WTC11 (cell line): ENCODE data around the gene ARAP1. TPM values are rescaled to one million over a fixed set of nuclear protein-coding genes. Genes with fewer than 3 reads are reported as not detected.
A peak's percentile ranks its signal among the peaks of the same experiment; 100 is the strongest.

Experiments used
- ATAC-seq: fragments of 200-7000 bp; cut with Tn5 transposase; 2 replicates; pipeline ENCODE4 v1.10.0; 2021; ENCODE audit warnings: mild to moderate bottlenecking, moderate library complexity
- CTCF ChIA-PET: fragments of 300-600 bp; sonication (Branson Sonifier 250); formaldehyde crosslinking; loops from one replicate; lab custom pipeline; 2021; ENCODE audit warnings: antibody characterized with exemption; lab: Charles Lee
- POLR2A ChIA-PET: fragments of 350-600 bp; sonication (Branson Sonifier 250); formaldehyde crosslinking; loops from one replicate; lab custom pipeline; 2021; ENCODE audit warnings: antibody characterized with exemption; lab: Charles Lee
- DNase-seq: peaks from one replicate; pipeline ENCODE4 v3.0.0; 2021; ENCODE audit warnings: low spot score
- H3K27ac Mint-ChIP-seq: 2 replicates; pipeline ENCODE4 v1.8.0; 2021; ENCODE audit warnings: mixed read lengths
- H3K27me3 Mint-ChIP-seq: 2 replicates; pipeline ENCODE4 v1.8.0; 2021; ENCODE audit warnings: low read depth, mild to moderate bottlenecking, moderate library complexity, mixed read lengths
- H3K36me3 Mint-ChIP-seq: 2 replicates; pipeline ENCODE4 v1.8.0; 2021; ENCODE audit warnings: mixed read lengths
- H3K4me1 Mint-ChIP-seq: 2 replicates; pipeline ENCODE4 v1.8.0; 2022; ENCODE audit warnings: mixed read lengths
- H3K4me3 Mint-ChIP-seq: 2 replicates; pipeline ENCODE4 v1.8.0; 2021; ENCODE audit warnings: mild to moderate bottlenecking, moderate library complexity, mixed read lengths
- H3K9me3 Mint-ChIP-seq: 2 replicates; pipeline ENCODE4 v1.8.0; 2021; ENCODE audit warnings: mixed read lengths
- ATF1 ChIP-seq: sonication (generic); formaldehyde crosslinking; IDR thresholded peaks from 2 replicates; pipeline ENCODE4 v1.8.1; 2023; ENCODE audit warnings: mild to moderate bottlenecking, moderate library complexity, missing genetic modification reagents
- CDX4 ChIP-seq: fragments of 250-450 bp; sonication (Bioruptor Pico); IDR thresholded peaks from 2 replicates; pipeline ENCODE4 v1.9.0; 2021; ENCODE audit warnings: moderate library complexity, mild to moderate bottlenecking, inconsistent platforms, borderline replicate concordance
- ERG ChIP-seq: fragments of 250-450 bp; sonication (Bioruptor Pico); IDR thresholded peaks from 2 replicates; pipeline ENCODE4 v1.8.0; 2021; ENCODE audit warnings: mild to moderate bottlenecking
- NFE2L1 ChIP-seq: sonication (generic); formaldehyde crosslinking; IDR thresholded peaks from 2 replicates; pipeline ENCODE4 v1.8.1; 2023; ENCODE audit warnings: missing genetic modification reagents
- NR1H2 ChIP-seq: sonication (generic); formaldehyde crosslinking; IDR thresholded peaks from 2 replicates; pipeline ENCODE4 v1.9.0; 2021; ENCODE audit warnings: mild to moderate bottlenecking, moderate library complexity, missing genetic modification reagents
- RORB ChIP-seq: fragments of 250-450 bp; sonication (Bioruptor Pico); IDR thresholded peaks from 2 replicates; pipeline ENCODE4 v1.9.0; 2021; ENCODE audit warnings: mild to moderate bottlenecking
- USF2 ChIP-seq: sonication (generic); formaldehyde crosslinking; IDR thresholded peaks from 2 replicates; pipeline ENCODE4 v1.8.1; 2023; ENCODE audit warnings: mild to moderate bottlenecking, missing genetic modification reagents, moderate library complexity
- ZBTB21 ChIP-seq: sonication (generic); formaldehyde crosslinking; IDR thresholded peaks from 2 replicates; pipeline ENCODE4 v1.8.1; 2023; ENCODE audit warnings: mild to moderate bottlenecking, missing genetic modification reagents, borderline replicate concordance
- ZNF263 ChIP-seq: sonication (generic); formaldehyde crosslinking; IDR thresholded peaks from 2 replicates; pipeline ENCODE4 v1.8.1; 2022; ENCODE audit warnings: low read depth, mild to moderate bottlenecking, moderate library complexity, missing genetic modification reagents
- ZNF416 ChIP-seq: fragments of 250-450 bp; sonication (Bioruptor Pico); IDR thresholded peaks from 2 replicates; pipeline ENCODE4 v1.9.0; 2021; ENCODE audit warnings: mild to moderate bottlenecking, inconsistent platforms
- total RNA-seq: library from RNA; stranded (reverse); gene quantifications from 3 replicates; pipeline ENCODE4 v1.2.3, GENCODE V29; 2021
- TF ChIP-seq, protein P1 (sequence below): sonication (generic); formaldehyde crosslinking; IDR thresholded peaks from 2 replicates; pipeline ENCODE4 v1.8.0; 2022; ENCODE audit warnings: mild to moderate bottlenecking, missing genetic modification reagents

Gene ARAP1
- total RNA-seq, 1 experiment from 2014 or later = 98.8 TPM

DNA sequence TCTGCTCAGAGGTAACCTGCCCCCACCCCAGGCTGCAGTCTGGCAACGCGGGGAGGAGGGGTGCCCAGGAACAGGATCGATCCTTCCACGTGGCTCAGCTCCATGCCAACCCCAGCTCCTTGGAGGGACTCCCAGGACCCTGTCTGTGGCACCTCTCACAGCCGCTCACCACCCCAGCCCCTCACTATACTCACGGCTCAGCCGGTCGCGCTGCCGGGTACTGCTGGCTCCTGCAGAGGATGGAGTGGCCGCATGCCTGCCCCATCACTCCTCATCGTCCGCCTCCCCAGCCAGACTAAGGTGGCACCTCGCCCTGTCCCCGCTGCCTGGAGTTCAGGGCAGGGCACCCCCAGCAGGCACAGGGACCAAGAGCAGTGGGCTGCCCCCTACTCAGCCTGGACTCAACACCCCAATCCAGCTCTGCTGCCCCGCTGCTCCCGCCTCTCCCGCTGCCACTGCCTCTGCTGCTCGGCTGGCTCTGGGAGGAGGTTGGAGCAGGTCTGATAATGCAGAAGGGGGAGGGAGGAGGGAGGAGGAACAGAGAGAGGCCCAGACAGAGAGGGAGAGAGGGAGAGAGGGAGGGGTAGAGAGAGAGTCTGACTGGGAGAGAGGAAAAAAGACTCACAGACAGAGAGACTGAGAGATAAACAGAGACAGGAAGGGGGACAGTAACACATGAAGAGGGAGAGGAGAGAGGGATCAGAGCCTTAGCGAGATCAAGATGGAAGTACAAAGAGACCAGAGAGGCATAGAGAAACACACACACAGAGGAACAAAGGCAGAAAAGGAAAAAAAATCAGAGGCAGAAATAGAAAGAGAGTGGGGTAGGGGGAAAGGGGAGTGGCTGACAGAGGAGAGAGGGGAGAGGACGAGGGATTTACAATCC lies 78.0 kb downstream of the ARAP1 start, which contains the start of gene PDE2A:
Gene PDE2A, minus strand, starts transcription at position 480 of the 886 bp plus-strand sequence. Its CDS starts 215 bp downstream, at position 265.
- H3K4me3 Mint-ChIP-seq = peak within 1 kb of the TSS; percentile 46
- H3K27me3 Mint-ChIP-seq = peaks cover 82% of the 10 kb centered on the region
- TF ChIP-seq ZNF263 (CRISPR knock-in tag) (peak; percentile 89; the same call in 1 of the 2 replicates), ZNF416 (CRISPR knock-in tag) (no peak)
- TF ChIP-seq, all 79 proteins: peak for 1
- ChIA-PET CTCF (interaction anchor here (1.0 to 16.5 kb wide), 16 partner anchors 9 to 243 kb away, joined by 3 to 461 read pairs (median 6); partner anchors contain the start of gene STARD10), POLR2A (interaction anchor here (0.6 kb wide), 1 partner anchor 205 kb away, joined by 3 read pairs; no protein-coding TSS in a partner anchor)
- Mint-ChIP-seq H3K36me3 (no peaks in the 10 kb centered on the region), H3K27ac (no peak within 1 kb of the TSS), H3K9me3 (no peaks in the 10 kb centered on the region), H3K4me1 (peaks cover 45% of the 10 kb centered on the region)
- peak; percentile 19 for ATAC-seq
- no peak for DNase-seq

GRCh38 chr11:72673284-72673942 lies 78.8 kb downstream of the ARAP1 start:
- peak; percentile 52 for DNase-seq
- H3K36me3 Mint-ChIP-seq = no peaks in the 10 kb centered on the region
- ChIA-PET CTCF (interaction anchor here (0.6 to 16.5 kb wide), 13 partner anchors 10 to 469 kb away, joined by 3 to 461 read pairs (median 4); partner anchors contain the start of genes FCHSD2 and STARD10), POLR2A (interaction anchor here (1.0 kb wide), 1 partner anchor 36 kb away, joined by 3 read pairs; no protein-coding TSS in a partner anchor)
- peaks cover 48% of the 10 kb centered on the region for H3K4me1 Mint-ChIP-seq
- H3K9me3 Mint-ChIP-seq = no peaks in the 10 kb centered on the region
- H3K27ac Mint-ChIP-seq = no peak overlapping the region
- TF ChIP-seq CDX4 (CRISPR knock-in tag) (no peak), NFE2L1 (0 out of 2 replicates have a peak, but pooled peaks have one; percentile 42), ERG (CRISPR knock-in tag) (no peak), USF2 (CRISPR knock-in tag) (no peak), ZBTB21 (CRISPR knock-in tag) (no peak)
- peaks cover 74% of the 10 kb centered on the region for H3K27me3 Mint-ChIP-seq
- peak; percentile 38 for ATAC-seq
- H3K4me3 Mint-ChIP-seq = peak overlapping the region; percentile 46

GRCh38 chr11:72672597-72673238 lies 79.5 kb downstream of the ARAP1 start:
- no peak overlapping the region for H3K4me3 Mint-ChIP-seq
- peaks cover 45% of the 10 kb centered on the region for H3K4me1 Mint-ChIP-seq
- CTCF ChIA-PET = interaction anchor here (0.6 to 16.5 kb wide), 8 partner anchors 10 to 470 kb away, joined by 3 to 461 read pairs (median 4); partner anchors contain the start of gene FCHSD2

More at GRCh38 chr11:72672597-72673238, 79.5 kb downstream of the ARAP1 start:
- TF ChIP-seq ATF1 (CRISPR knock-in tag) = no peak
- TF ChIP-seq RORB = no peak
- TF ChIP-seq NFE2L1 = no peak
- TF ChIP-seq, protein P1, sequence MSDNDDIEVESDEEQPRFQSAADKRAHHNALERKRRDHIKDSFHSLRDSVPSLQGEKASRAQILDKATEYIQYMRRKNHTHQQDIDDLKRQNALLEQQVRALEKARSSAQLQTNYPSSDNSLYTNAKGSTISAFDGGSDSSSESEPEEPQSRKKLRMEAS (CRISPR knock-in tag) = no peak
- no peak for TF ChIP-seq NR1H2
- TF ChIP-seq, all 79 proteins: peak for 0
- H3K9me3 Mint-ChIP-seq = peaks cover 4% of the 10 kb centered on the region
- H3K27me3 Mint-ChIP-seq = peaks cover 67% of the 10 kb centered on the region
- POLR2A ChIA-PET = interaction anchor here (0.6 to 1.0 kb wide), 2 partner anchors 35 to 47 kb away, joined by 3 to 4 read pairs; no protein-coding TSS in a partner anchor
- H3K36me3 Mint-ChIP-seq = peaks cover under 1% of the 10 kb centered on the region
- no peak overlapping the region for H3K27ac Mint-ChIP-seq
- ATAC-seq (no peak), DNase-seq (no peak)
